ENCODE measurements around the gene ARRDC2.

GRCh38 chr19:18020212-18021085 lies 12.5 kb downstream of the ARRDC2 start:
- TF ChIP-seq POLR2A (IDR thresholded peaks at IDR 0.05), result peak in 1 of 2 donors; percentile 64
- peak in 2 of 5 experiments; percentile 35 to 48 for TF ChIP-seq CTCF (IDR thresholded peaks at IDR 0.05)

All from tibial nerve (tissue), 3 donors.